Eye (tissue), 1 donor: ENCODE data around the gene TLE3.
A peak's percentile ranks its signal among the peaks of the same experiment; 100 is the strongest.

ENCODE experiments used
- DNase-seq: peaks from one replicate; pipeline ENCODE4 v3.0.0-alpha.2; 2015

Gene TLE3

GRCh38 chr15:69999392-70000085 lies 98.2 kb downstream of the TLE3 start:
- no peak for DNase-seq

- no peak for DNase-seq
Measured at GRCh38 chr15:69998541-69999391, 99.0 kb downstream of the TLE3 start.

GRCh38 chr15:69997813-69998212 lies 99.9 kb downstream of the TLE3 start:
- peak; percentile 79 for DNase-seq
